SK-N-SH treated with all-trans-retinoic acid at 6 μM for 48 hours (cell line): Measurements from ENCODE around the gene ARHGAP4.
A peak's percentile ranks its signal among the peaks of the same experiment; 100 is the strongest.

ENCODE experiments used
- ARNTL ChIP-seq: fragments of 450-650 bp; formaldehyde crosslinking; IDR thresholded peaks from 2 replicates; pipeline ENCODE4 v1.5.0; 2020; ENCODE audit warnings: low read depth, mild to moderate bottlenecking, moderate library complexity, borderline replicate concordance
- CSDC2 ChIP-seq: fragments of 250-450 bp; sonication (Bioruptor Pico); IDR thresholded peaks from 2 replicates; pipeline ENCODE4 v1.5.0; 2020; ENCODE audit warnings: mild to moderate bottlenecking, moderate library complexity
- PPARA ChIP-seq: fragments of 250-450 bp; sonication (Bioruptor Pico); IDR thresholded peaks from 2 replicates; pipeline ENCODE4 v1.5.0; 2020; ENCODE audit warnings: mild to moderate bottlenecking, borderline replicate concordance
- RARB ChIP-seq: fragments of 250-450 bp; sonication (Bioruptor Pico); IDR thresholded peaks from 2 replicates; pipeline ENCODE4 v1.8.0; 2021; ENCODE audit warnings: mild to moderate bottlenecking, moderate library complexity
- SNAI2 ChIP-seq: fragments of 250-450 bp; sonication (Bioruptor Pico); IDR thresholded peaks from 2 replicates; pipeline ENCODE4 v1.5.0; 2020; ENCODE audit warnings: mild to moderate bottlenecking, moderate library complexity
- TOX ChIP-seq: fragments of 250-450 bp; sonication (Bioruptor Pico); IDR thresholded peaks from 2 replicates; pipeline ENCODE4 v1.8.0; 2021; ENCODE audit warnings: mild to moderate bottlenecking, moderate library complexity, borderline replicate concordance
- ZC3H10 ChIP-seq: fragments of 250-450 bp; sonication (Bioruptor Pico); IDR thresholded peaks from 2 replicates; pipeline ENCODE4 v1.5.1; 2021; ENCODE audit warnings: mild to moderate bottlenecking, moderate library complexity
- ZFP3 ChIP-seq: fragments of 250-450 bp; sonication (Bioruptor Pico); IDR thresholded peaks from 2 replicates; pipeline ENCODE4 v1.5.0; 2020; ENCODE audit warnings: mild to moderate bottlenecking, moderate library complexity
- ZNF565 ChIP-seq: fragments of 450-650 bp; formaldehyde crosslinking; conservative IDR thresholded peaks from 2 replicates; pipeline ENCODE4 v1.5.0; 2020; ENCODE audit warnings: low read depth, mild to moderate bottlenecking, moderate library complexity
- ZNF70 ChIP-seq: fragments of 450-650 bp; formaldehyde crosslinking; IDR thresholded peaks from 2 replicates; pipeline ENCODE4 v1.5.0; 2020; ENCODE audit warnings: mild to moderate bottlenecking, moderate library complexity
- ZNF8 ChIP-seq: fragments of 450-650 bp; formaldehyde crosslinking; IDR thresholded peaks from 2 replicates; pipeline ENCODE4 v1.5.0; 2020; ENCODE audit warnings: mild to moderate bottlenecking, moderate library complexity
- TF ChIP-seq, protein P1 (sequence below): fragments of 250-450 bp; sonication (Bioruptor Pico); IDR thresholded peaks from 2 replicates; pipeline ENCODE4 v1.8.0; 2020; ENCODE audit warnings: mild to moderate bottlenecking, moderate library complexity, borderline replicate concordance
- TF ChIP-seq, protein P2 (sequence below): fragments of 250-450 bp; sonication (Bioruptor Pico); IDR thresholded peaks from 2 replicates; pipeline ENCODE4 v1.5.1; 2020; ENCODE audit warnings: low read depth, mild to moderate bottlenecking, moderate library complexity
- TF ChIP-seq, protein P3 (sequence below): fragments of 250-450 bp; sonication (Bioruptor Pico); IDR thresholded peaks from 2 replicates; pipeline ENCODE4 v1.8.0; 2021; ENCODE audit warnings: low read depth, mild to moderate bottlenecking, moderate library complexity, borderline replicate concordance

DNA sequence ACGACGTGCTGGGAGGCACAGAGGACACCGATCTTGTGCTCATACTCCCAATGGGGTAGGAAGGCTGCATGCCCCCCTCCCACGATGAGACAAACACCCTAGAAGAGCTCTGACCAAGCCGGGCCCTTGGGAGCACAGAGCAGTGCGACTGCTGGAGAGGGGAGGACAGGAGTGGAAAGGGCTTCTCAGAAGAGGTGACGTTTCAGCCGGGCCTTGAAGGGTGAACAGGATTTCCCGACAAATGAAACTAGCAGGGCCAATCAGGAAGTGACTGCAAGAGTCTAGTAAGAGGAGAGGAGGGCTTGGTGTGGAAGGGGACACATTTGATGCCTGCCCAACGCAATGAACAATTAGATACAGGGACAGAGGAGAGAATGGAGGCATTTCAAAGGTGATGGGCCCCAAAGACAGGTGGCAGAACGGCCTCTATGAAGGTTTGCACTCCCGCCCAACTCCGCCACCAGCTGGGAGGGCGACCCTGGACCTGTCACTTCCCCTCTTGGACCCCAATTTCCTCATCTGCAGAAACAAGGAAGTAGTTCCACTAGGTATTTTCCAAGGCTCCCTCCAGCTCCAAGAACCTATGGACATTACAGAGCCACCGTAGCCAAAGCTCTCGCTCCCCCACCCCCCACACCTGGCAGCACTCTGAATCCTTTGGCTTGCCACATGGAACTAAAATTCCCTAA, 41.6 kb upstream of the ARHGAP4 start:
- TF ChIP-seq, protein P1, sequence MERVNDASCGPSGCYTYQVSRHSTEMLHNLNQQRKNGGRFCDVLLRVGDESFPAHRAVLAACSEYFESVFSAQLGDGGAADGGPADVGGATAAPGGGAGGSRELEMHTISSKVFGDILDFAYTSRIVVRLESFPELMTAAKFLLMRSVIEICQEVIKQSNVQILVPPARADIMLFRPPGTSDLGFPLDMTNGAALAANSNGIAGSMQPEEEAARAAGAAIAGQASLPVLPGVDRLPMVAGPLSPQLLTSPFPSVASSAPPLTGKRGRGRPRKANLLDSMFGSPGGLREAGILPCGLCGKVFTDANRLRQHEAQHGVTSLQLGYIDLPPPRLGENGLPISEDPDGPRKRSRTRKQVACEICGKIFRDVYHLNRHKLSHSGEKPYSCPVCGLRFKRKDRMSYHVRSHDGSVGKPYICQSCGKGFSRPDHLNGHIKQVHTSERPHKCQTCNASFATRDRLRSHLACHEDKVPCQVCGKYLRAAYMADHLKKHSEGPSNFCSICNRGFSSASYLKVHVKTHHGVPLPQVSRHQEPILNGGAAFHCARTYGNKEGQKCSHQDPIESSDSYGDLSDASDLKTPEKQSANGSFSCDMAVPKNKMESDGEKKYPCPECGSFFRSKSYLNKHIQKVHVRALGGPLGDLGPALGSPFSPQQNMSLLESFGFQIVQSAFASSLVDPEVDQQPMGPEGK (CRISPR knock-in tag) = no peak
- no peak for TF ChIP-seq ZNF565 (CRISPR knock-in tag)
- no peak for TF ChIP-seq ZNF8 (CRISPR knock-in tag)
- peak; percentile 69 for TF ChIP-seq ZFP3
- TF ChIP-seq ARNTL (CRISPR knock-in tag) = no peak
- no peak for TF ChIP-seq RARB
- TF ChIP-seq, protein P2, sequence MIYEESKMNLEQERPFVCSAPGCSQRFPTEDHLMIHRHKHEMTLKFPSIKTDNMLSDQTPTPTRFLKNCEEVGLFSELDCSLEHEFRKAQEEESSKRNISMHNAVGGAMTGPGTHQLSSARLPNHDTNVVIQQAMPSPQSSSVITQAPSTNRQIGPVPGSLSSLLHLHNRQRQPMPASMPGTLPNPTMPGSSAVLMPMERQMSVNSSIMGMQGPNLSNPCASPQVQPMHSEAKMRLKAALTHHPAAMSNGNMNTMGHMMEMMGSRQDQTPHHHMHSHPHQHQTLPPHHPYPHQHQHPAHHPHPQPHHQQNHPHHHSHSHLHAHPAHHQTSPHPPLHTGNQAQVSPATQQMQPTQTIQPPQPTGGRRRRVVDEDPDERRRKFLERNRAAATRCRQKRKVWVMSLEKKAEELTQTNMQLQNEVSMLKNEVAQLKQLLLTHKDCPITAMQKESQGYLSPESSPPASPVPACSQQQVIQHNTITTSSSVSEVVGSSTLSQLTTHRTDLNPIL (CRISPR knock-in tag) = no peak
- no peak for TF ChIP-seq TOX (CRISPR knock-in tag)
- TF ChIP-seq PPARA (CRISPR knock-in tag) = no peak
- TF ChIP-seq, protein P3, sequence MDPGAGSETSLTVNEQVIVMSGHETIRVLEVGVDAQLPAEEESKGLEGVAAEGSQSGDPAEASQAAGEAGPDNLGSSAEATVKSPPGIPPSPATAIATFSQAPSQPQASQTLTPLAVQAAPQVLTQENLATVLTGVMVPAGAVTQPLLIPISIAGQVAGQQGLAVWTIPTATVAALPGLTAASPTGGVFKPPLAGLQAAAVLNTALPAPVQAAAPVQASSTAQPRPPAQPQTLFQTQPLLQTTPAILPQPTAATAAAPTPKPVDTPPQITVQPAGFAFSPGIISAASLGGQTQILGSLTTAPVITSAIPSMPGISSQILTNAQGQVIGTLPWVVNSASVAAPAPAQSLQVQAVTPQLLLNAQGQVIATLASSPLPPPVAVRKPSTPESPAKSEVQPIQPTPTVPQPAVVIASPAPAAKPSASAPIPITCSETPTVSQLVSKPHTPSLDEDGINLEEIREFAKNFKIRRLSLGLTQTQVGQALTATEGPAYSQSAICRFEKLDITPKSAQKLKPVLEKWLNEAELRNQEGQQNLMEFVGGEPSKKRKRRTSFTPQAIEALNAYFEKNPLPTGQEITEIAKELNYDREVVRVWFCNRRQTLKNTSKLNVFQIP = no peak
- TF ChIP-seq SNAI2 = no peak
- no peak for TF ChIP-seq CSDC2 (CRISPR knock-in tag)
- no peak for TF ChIP-seq ZNF70 (CRISPR knock-in tag)
- TF ChIP-seq ZC3H10 (CRISPR knock-in tag) = no peak
